ENCODE data around the gene TWF2. TPM values are rescaled to one million over a fixed set of nuclear protein-coding genes. Genes with fewer than 3 reads are reported as not detected.

Gene TWF2
- total and polyA plus RNA-seq, 10 of the 15 experiments (the other 5 are each of a cell fraction or from before 2014, with no cell fraction given): 0.16 to 106 (median 68.5) TPM

GRCh38 chr3:52184690-52185089, 54.3 kb downstream of the TWF2 start:
- POLR2A ChIA-PET: no interaction called here
- Histone ChIP-seq H3K27me3 (replicated peaks in 1 of 2; ENCODE audit: control insufficient read depth in 2 of 2, insufficient read depth in 2 of 2, low read length in 1 of 2) (no peaks in the 10 kb centered on the region), H3K4me2 (ENCODE audit: control insufficient read depth, insufficient read depth) (no peak overlapping the region), H2AFZ (ENCODE audit: control insufficient read depth, low read depth, low read length) (no peak overlapping the region), H3K9ac (ENCODE audit: control insufficient read depth, insufficient read depth, low read length) (no peak overlapping the region), H3K4me1 (ENCODE audit: control insufficient read depth, insufficient read depth, low read length) (no peaks in the 10 kb centered on the region), H4K20me1 (ENCODE audit: control insufficient read depth, insufficient read depth) (no peaks in the 10 kb centered on the region), H3K9me3 (replicated peaks; ENCODE audit: control insufficient read depth, insufficient read depth, low read length) (no peaks in the 10 kb centered on the region), H3K79me2 (ENCODE audit: control insufficient read depth, insufficient read depth, low read length) (no peaks in the 10 kb centered on the region), H3K36me3 (ENCODE audit: control insufficient read depth in 2 of 2, insufficient read depth in 2 of 2, low read length in 1 of 2) (no peaks in the 10 kb centered on the region), H3K27ac (ENCODE audit: control insufficient read depth, insufficient read depth) (no peak overlapping the region), H3K4me3 (no peak overlapping the region)
- intact Hi-C loops (cut with micrococcal nuclease; ENCODE audit: unreplicated experiment) (no loop called here), in situ Hi-C loops (cut with MboI) (no loop called here)
- FAIRE-seq: no peak
- DNase-seq (ENCODE audit: low read depth, low spot score): no peak
- RAD21 ChIA-PET (ENCODE audit: unreplicated experiment): no interaction called here
- no peak for ATAC-seq
- SMC1A ChIA-PET (ENCODE audit: uncharacterized antibody, unreplicated experiment): no interaction called here
- WGBS (ENCODE audit: insufficient coverage, insufficient replicate concordance, low lambda C conversion rate, missing lambda C conversion rate): 56% methylated on average over 8 of the region's 8 CpGs
- BruUV-seq (replicated peaks): no TSS peak
- CTCF ChIA-PET: interaction anchor here (1.0 to 1.4 kb wide), 2 partner anchors 17 to 18 kb away, joined by 3 to 5 read pairs; no protein-coding TSS in a partner anchor
- no peak for TF ChIP-seq MEF2A (IDR thresholded peaks at IDR 0.05; ENCODE audit: insufficient read depth, low read depth, low read length)
- TF ChIP-seq BCL11A (IDR thresholded peaks at IDR 0.05; ENCODE audit: low read depth, low read length): no peak
- TF ChIP-seq, protein P1, sequence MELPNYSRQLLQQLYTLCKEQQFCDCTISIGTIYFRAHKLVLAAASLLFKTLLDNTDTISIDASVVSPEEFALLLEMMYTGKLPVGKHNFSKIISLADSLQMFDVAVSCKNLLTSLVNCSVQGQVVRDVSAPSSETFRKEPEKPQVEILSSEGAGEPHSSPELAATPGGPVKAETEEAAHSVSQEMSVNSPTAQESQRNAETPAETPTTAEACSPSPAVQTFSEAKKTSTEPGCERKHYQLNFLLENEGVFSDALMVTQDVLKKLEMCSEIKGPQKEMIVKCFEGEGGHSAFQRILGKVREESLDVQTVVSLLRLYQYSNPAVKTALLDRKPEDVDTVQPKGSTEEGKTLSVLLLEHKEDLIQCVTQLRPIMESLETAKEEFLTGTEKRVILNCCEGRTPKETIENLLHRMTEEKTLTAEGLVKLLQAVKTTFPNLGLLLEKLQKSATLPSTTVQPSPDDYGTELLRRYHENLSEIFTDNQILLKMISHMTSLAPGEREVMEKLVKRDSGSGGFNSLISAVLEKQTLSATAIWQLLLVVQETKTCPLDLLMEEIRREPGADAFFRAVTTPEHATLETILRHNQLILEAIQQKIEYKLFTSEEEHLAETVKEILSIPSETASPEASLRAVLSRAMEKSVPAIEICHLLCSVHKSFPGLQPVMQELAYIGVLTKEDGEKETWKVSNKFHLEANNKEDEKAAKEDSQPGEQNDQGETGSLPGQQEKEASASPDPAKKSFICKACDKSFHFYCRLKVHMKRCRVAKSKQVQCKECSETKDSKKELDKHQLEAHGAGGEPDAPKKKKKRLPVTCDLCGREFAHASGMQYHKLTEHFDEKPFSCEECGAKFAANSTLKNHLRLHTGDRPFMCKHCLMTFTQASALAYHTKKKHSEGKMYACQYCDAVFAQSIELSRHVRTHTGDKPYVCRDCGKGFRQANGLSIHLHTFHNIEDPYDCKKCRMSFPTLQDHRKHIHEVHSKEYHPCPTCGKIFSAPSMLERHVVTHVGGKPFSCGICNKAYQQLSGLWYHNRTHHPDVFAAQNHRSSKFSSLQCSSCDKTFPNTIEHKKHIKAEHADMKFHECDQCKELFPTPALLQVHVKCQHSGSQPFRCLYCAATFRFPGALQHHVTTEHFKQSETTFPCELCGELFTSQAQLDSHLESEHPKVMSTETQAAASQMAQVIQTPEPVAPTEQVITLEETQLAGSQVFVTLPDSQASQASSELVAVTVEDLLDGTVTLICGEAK (IDR thresholded peaks at IDR 0.05; ENCODE audit: borderline replicate concordance): no peak
- no peak for TF ChIP-seq SMARCA5 (IDR thresholded peaks at IDR 0.05)
- no peak for TF ChIP-seq KLF5 (IDR thresholded peaks at IDR 0.05; ENCODE audit: partially characterized antibody)
- TF ChIP-seq TAF1 (IDR thresholded peaks at IDR 0.05; ENCODE audit: borderline replicate concordance, low read depth, low read length): no peak
- no peak for TF ChIP-seq TCF12 (IDR thresholded peaks at IDR 0.05; ENCODE audit: low read depth, low read length)
- TF ChIP-seq, protein P2, sequence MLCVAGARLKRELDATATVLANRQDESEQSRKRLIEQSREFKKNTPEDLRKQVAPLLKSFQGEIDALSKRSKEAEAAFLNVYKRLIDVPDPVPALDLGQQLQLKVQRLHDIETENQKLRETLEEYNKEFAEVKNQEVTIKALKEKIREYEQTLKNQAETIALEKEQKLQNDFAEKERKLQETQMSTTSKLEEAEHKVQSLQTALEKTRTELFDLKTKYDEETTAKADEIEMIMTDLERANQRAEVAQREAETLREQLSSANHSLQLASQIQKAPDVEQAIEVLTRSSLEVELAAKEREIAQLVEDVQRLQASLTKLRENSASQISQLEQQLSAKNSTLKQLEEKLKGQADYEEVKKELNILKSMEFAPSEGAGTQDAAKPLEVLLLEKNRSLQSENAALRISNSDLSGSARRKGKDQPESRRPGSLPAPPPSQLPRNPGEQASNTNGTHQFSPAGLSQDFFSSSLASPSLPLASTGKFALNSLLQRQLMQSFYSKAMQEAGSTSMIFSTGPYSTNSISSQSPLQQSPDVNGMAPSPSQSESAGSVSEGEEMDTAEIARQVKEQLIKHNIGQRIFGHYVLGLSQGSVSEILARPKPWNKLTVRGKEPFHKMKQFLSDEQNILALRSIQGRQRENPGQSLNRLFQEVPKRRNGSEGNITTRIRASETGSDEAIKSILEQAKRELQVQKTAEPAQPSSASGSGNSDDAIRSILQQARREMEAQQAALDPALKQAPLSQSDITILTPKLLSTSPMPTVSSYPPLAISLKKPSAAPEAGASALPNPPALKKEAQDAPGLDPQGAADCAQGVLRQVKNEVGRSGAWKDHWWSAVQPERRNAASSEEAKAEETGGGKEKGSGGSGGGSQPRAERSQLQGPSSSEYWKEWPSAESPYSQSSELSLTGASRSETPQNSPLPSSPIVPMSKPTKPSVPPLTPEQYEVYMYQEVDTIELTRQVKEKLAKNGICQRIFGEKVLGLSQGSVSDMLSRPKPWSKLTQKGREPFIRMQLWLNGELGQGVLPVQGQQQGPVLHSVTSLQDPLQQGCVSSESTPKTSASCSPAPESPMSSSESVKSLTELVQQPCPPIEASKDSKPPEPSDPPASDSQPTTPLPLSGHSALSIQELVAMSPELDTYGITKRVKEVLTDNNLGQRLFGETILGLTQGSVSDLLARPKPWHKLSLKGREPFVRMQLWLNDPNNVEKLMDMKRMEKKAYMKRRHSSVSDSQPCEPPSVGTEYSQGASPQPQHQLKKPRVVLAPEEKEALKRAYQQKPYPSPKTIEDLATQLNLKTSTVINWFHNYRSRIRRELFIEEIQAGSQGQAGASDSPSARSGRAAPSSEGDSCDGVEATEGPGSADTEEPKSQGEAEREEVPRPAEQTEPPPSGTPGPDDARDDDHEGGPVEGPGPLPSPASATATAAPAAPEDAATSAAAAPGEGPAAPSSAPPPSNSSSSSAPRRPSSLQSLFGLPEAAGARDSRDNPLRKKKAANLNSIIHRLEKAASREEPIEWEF (IDR thresholded peaks at IDR 0.05; ENCODE audit: insufficient replicate concordance, low read depth, low read length): no peak
- no peak for TF ChIP-seq TCF7 (IDR thresholded peaks at IDR 0.05; ENCODE audit: borderline replicate concordance)
- TF ChIP-seq STAT1 (conservative IDR thresholded peaks at IDR 0.05): no peak
- TF ChIP-seq NRF1 (conservative IDR thresholded peaks at IDR 0.05; ENCODE audit: low read depth, low read length): no peak
- TF ChIP-seq CBX3 (IDR thresholded peaks at IDR 0.05; ENCODE audit: borderline replicate concordance, low read depth): no peak
- no peak for TF ChIP-seq MTA2 (IDR thresholded peaks at IDR 0.05; ENCODE audit: low read depth)
- TF ChIP-seq, protein P3, sequence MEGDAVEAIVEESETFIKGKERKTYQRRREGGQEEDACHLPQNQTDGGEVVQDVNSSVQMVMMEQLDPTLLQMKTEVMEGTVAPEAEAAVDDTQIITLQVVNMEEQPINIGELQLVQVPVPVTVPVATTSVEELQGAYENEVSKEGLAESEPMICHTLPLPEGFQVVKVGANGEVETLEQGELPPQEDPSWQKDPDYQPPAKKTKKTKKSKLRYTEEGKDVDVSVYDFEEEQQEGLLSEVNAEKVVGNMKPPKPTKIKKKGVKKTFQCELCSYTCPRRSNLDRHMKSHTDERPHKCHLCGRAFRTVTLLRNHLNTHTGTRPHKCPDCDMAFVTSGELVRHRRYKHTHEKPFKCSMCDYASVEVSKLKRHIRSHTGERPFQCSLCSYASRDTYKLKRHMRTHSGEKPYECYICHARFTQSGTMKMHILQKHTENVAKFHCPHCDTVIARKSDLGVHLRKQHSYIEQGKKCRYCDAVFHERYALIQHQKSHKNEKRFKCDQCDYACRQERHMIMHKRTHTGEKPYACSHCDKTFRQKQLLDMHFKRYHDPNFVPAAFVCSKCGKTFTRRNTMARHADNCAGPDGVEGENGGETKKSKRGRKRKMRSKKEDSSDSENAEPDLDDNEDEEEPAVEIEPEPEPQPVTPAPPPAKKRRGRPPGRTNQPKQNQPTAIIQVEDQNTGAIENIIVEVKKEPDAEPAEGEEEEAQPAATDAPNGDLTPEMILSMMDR (IDR thresholded peaks at IDR 0.05 in 2 of 3, conservative IDR thresholded peaks at IDR 0.05 in 1 of 3; ENCODE audit: control insufficient read depth in 2 of 3, extremely low read depth in 1 of 3, insufficient read depth in 1 of 3, low read depth in 3 of 3, low read length in 3 of 3): no peak
- no peak for TF ChIP-seq POLR2AphosphoS5 (IDR thresholded peaks at IDR 0.05; ENCODE audit: low read length)

Data from GM12878 (cell line).